ENCODE measurements around the gene FHOD3.
"Not testable (repeated sequence)": the region's sequence is repeated elsewhere in the genome, so short reads cannot be mapped to it uniquely, and the experiment has no call there.

Gene FHOD3

GRCh38 chr18:36448384-36449290, 151.1 kb downstream of the FHOD3 start:
- no peak for DNase-seq (ENCODE audit: low read depth, low spot score)

DNA sequence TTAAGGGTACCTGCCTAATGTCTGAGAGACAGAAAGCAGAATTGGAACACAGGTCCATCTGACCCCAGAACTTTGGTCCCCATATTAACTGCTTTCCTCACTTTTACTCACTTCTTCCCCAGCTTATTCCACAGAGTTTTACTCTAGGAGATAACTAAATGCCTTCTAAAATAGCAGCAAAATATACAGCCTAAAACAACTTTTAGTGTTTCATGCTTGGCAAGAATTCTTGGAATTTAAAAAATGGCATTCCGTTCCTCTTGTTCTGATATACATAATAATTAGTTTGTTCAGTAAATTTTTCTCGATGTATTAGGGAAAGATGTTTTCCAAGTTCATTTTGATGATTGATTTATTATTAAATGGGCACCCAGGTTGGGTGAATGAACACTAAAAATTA, 151.9 kb downstream of the FHOD3 start:
- DNase-seq (ENCODE audit: low read depth, low spot score) = no peak

GRCh38 chr18:36450264-36450663, 152.8 kb downstream of the FHOD3 start:
- no peak for DNase-seq (ENCODE audit: low read depth, low spot score)

GRCh38 chr18:36451454-36452251, 154.1 kb downstream of the FHOD3 start:
- DNase-seq (ENCODE audit: low read depth, low spot score) = no peak

DNA sequence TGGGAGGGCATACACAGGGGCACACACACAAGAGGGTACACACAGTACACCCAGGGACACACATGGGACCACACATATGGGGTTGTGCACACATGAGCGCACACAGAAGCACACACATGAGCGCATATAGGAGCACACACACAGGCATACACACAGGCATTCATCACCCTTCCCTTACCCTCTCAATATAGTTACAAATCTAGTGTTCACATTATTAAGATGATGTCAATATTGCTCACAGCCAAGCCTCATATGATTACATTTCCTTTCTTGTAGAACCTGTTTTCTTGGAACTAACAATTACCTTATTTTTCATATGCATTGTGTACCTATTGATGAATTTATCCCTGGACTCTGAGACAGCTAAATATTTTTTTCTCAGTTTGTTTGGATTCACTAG, 156.7 kb downstream of the FHOD3 start:
- no peak for DNase-seq (ENCODE audit: low read depth, low spot score)

DNA sequence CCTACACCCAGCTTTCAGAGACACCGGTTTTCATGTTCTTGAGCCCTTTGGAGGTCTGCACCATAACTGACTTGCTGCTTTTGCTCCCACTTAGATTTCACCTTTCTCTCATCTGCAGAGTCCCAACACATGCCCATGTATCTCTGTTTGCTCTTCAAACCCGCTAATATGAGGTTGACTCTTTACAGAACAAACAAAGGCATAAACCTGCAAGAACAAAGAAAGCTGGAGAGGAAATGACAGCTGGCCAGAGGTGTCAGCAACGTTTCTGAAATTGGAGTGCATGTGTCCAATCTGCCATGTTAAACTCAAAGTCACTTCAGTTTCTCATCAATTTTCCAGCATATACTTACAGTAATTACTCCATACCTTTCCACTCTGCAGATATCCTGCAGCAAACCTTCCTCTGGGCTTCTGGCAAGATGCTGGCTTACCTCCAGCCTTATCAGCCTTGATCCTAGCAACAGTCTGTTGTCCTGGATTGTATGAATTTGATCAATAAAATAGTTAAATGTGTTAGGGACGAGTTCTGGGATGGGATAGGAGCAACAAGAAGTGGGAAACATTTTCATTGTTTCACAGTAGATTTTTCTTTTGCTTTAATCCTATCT, 157.4 kb downstream of the FHOD3 start:
- DNase-seq (ENCODE audit: low read depth, low spot score) = no peak

GRCh38 chr18:36455931-36456330, 158.4 kb downstream of the FHOD3 start:
- no peak for DNase-seq (ENCODE audit: low read depth, low spot score)

GRCh38 chr18:36456622-36457021, 159.1 kb downstream of the FHOD3 start:
- no peak for DNase-seq (ENCODE audit: low read depth, low spot score)

DNA sequence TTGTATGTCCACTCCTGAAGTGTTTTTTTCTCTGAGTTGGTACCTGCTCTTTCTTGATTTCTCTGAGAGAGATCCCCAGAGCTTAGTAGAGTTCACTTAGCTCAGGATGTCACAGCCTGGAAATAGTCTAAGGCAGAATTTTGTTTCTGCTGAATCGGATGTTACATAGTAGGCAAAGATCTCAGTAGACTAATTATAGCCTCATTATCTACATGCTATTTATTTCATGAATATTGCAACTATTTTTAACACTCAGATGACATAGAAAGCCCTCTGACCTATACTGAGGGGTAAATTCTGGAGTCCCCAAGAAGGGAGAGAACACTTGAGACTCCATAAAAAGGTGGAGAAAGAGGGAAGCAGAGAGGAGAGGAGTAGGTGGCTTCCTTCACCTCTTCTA, 160.2 kb downstream of the FHOD3 start:
- DNase-seq (ENCODE audit: low read depth, low spot score) = no peak

- DNase-seq (ENCODE audit: low read depth, low spot score) = no peak
These were observed 160.8 kb downstream of the FHOD3 start for GRCh38 chr18:36458306-36458705.

- DNase-seq (ENCODE audit: low read depth, low spot score) = no peak
These were observed 161.7 kb downstream of the FHOD3 start for GRCh38 chr18:36459203-36459602.

DNA sequence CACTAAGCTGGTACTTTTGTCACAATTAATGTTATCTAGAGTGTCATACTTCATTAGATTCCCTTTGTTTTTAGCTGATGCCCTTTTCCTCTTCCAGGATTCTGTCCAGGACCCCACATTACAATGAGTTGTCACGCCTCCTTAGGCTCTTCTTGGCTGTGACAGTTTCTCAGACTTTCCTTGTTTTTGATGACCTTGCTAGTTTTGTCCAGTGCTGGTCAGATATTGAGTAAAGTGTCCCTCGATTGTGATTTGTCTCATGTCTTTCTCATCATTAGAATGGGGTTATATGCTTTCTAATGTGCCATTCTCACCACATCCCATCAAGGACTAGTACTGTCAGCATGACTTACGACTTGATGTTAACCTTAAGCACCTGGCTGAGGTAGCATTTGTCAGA, 162.3 kb downstream of the FHOD3 start:
- no peak for DNase-seq (ENCODE audit: low read depth, low spot score)

DNA sequence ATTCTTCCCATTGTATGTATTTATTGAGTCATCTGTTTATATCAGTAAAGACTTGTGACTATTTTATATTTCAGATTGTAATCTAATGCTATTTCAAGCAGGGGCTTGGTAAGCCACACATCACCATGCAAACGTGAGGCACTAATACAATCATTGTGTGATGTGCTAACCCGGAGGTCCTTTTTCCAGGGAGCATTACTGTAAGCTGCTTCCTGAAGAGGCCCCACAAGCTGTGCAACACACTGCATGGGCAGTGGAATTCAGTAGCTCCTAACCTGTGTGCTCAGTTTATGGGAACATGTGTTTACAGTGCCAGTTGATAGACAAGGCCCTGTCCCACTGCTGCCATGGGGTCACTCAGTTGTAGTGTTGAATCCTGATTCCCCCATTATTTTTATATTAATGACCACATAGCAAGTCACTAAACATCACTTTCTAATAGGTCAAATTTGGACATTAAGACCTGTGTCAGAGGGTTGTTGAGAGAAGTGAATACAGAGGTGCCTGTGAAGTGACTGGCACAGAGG, 162.9 kb downstream of the FHOD3 start:
- no peak for DNase-seq (ENCODE audit: low read depth, low spot score)

GRCh38 chr18:36460854-36461253, 163.3 kb downstream of the FHOD3 start:
- DNase-seq (ENCODE audit: low read depth, low spot score) = no peak

- no peak for DNase-seq (ENCODE audit: low read depth, low spot score)
These were observed 164.1 kb downstream of the FHOD3 start for GRCh38 chr18:36461551-36461987.

DNA sequence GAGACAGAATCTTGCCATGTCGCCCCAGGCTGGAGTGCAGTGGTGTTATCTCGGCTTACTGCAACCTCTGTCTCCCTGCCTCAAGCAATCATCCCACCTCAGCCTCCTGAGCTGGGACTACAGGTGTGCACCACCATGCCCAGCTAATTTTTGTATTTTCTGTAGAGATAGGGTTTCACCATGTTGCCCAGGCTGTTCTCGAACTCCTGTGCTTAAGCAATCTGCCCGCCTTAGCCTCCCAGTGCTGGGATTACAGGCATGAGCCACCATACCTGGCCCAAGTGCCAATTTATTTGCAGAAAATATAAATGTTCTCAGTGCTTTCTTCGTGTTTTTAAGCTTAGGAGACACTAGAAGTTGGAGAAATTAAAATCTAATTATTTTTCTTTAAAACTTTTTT, 166.0 kb downstream of the FHOD3 start:
- not testable (repeated sequence) for DNase-seq (ENCODE audit: low read depth, low spot score)

GRCh38 chr18:36464126-36464651, 166.7 kb downstream of the FHOD3 start:
- no peak for DNase-seq (ENCODE audit: low read depth, low spot score)

DNA sequence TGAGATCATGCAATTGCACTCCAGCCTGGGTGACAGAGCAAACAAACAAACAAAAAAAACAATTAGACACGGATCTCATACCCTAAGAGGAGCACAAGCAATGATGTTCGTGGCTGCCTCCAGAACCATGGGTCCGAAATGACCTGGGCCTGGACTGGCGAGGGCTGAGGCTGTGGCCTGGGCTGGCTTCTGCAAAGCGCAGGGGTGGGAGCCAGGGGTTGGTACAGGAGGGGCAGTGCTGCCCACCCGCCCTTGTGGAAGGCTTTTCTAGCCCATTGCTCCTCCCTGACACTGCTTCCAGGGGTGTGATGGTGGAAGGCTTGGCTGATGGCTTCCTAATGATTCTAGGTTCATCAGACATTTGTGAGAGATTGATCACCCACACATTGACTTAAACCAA, 167.8 kb downstream of the FHOD3 start:
- no peak for DNase-seq (ENCODE audit: low read depth, low spot score)

DNA sequence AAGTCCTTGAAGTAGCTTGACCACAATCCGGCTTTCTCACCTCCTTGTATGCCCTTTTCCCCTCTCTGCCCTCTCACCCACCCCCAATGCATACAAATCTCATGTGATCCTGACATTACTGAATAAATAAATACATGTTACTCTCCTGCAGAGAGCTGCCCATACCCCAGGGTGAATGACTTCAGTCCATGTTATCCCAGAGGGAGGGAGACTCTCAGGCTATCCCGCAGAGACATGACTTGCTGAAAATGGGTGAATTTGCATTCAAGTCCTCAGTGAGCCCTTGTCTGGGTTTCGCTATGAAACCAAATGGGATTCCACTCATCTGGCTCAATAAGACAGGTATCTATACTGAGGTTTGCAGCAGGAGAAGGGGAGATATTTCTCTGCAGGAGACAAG, 168.5 kb downstream of the FHOD3 start:
- DNase-seq (ENCODE audit: low read depth, low spot score) = no peak

GRCh38 chr18:36467614-36468013, 170.1 kb downstream of the FHOD3 start:
- no peak for DNase-seq (ENCODE audit: low read depth, low spot score)

DNA sequence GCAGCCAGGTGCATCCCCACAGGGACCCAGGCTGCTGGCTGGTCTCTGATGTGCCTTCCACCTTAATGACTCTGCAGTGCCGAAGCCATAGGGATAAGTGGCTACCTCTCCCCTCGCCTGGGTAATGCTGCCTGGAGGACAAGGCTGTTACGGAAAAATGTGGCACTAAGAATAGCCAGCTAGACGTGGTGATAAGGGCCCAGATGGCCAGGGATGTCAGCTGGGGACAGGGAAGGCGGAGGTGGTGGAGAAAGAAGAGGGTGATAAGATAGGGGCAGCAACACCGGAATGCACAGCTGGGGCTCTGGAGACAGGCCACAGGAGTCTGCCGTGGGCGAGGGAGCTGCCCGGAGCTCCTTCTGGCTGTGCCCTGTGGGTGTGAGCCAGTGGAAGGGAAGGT, 170.6 kb downstream of the FHOD3 start:
- no peak for DNase-seq (ENCODE audit: low read depth, low spot score)

GRCh38 chr18:36469461-36469860, 171.9 kb downstream of the FHOD3 start:
- no peak for DNase-seq (ENCODE audit: low read depth, low spot score)

Data from brain pericyte (primary cell).